GM21717 (cell line): ENCODE measurements around the gene TMEM126B.

ENCODE experiments used
- ATAC-seq: cut with Tn5 transposase; IDR thresholded peaks from one replicate; pipeline ENCODE4 v1.9.1; 2021; ENCODE audit warnings: mild to moderate bottlenecking, moderate library complexity; ENCODE audit not compliant: unreplicated experiment

The TMEM126B gene

GRCh38 chr11:85680897-85681296, 52.5 kb downstream of the TMEM126B start:
- no peak for ATAC-seq

- peak; percentile 86 for ATAC-seq
These were observed 54.2 kb downstream of the TMEM126B start for GRCh38 chr11:85682330-85683305.

- ATAC-seq = no peak
These were observed 56.9 kb downstream of the TMEM126B start for GRCh38 chr11:85685125-85685819.

GRCh38 chr11:85685820-85686459, 57.5 kb downstream of the TMEM126B start, which contains the start of gene CCDC89:
TSS of gene CCDC89 (minus strand) at chr11:85686195. CDS start at chr11:85686130, 65 bp downstream.
- ATAC-seq = no peak
